IPS-18c (cell line): Measurements from ENCODE around the gene KBTBD7.

Source experiments
- H3K4me3 ChIP-seq: 2 replicates; pipeline ENCODE4 v1.7.0; 2013; ENCODE audit warnings: low read depth, mild to moderate bottlenecking, low read length, moderate library complexity; ENCODE audit not compliant: insufficient read depth
- H3K9me3 ChIP-seq: one replicate; pipeline ENCODE4 v1.6.1; 2013; ENCODE audit warnings: mild to moderate bottlenecking, low read length, moderate library complexity; ENCODE audit not compliant: control insufficient read depth, insufficient read depth

The KBTBD7 gene

DNA sequence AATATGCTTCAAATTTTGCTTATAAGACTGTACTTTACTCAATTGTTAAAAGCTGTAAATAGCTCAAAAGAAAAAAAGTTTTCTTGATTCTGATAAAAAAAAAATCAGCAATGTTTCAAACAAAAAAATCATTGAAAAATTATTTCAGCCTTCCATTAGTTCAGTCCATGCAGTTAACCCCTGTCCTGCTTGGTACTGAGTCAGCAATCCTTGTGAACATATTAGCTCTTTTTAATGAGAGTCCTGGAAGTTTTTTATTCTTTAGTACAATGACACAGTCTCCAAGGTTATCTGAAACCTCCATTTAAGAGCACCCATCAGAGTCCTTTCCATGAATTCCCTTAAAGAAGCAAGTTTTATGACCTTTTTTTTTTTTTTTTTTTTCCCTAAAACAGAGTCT is 40.3 kb downstream of the KBTBD7 start:
- peaks cover 6% of the 10 kb centered on the region for H3K9me3 ChIP-seq
- no peak overlapping the region for H3K4me3 ChIP-seq

GRCh38 chr13:41152005-41152404 is 42.4 kb downstream of the KBTBD7 start:
- Histone ChIP-seq H3K4me3 (no peak overlapping the region), H3K9me3 (peaks cover 15% of the 10 kb centered on the region)

DNA sequence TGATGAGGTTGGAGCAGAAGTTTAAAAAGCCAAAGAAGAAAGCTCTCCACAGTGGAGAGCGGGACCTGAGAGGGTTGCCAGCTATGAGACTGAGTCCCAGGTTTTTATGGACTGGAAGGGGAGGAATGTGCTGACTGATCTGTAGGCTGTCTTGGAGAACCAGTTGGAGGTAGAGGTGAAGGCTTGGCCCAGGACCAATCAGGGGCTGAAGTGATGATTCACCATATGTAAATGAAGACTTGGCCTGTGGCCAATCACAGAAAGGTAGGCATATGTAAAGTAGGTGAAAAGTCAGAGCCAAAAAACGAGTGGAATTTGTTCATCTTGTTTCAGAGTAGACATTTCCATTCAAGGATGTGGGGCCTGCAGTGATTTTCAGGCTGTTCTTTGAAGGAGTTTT is 44.3 kb downstream of the KBTBD7 start:
- H3K9me3 ChIP-seq = peaks cover 15% of the 10 kb centered on the region

DNA sequence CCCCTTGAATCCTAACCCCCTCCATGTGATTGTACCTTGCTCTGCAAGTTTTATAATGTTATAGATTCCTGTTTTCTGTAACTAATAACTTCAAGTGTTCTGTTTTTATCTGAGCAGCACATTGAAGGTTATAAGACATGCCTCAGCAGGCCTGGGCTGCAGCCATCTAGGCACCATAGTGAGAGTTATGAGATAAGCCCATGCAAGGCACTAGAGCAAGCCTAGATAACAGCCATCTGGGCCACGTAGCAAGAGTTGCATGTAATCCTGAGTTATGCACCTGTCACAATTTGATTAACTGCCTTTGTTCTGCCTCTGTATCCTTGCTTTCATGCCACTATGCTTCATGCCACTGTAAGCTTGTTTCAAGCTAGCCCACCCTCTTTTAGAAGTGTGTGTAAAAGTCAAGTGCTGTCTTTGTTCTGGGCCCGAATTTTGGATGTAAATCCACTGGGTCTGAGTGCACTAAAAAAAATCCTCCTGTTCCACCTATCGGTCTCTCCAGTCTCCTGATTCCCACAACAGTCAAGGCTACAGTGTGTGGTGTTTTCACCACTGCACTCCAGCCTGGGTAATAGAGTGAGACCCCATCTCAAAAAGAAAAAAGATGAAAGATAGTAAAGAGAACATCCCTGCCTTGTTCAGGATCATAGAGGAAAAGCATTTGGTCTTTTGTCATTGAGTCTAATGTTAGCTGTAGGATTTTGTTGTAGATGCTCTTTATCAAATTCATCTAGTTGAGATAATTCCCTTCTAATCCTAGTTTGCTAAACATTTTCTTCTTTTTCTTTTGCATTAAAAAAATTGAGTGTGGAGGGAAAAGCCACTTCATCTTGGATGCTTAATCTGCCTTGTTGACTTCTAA is 45.7 kb downstream of the KBTBD7 start:
- peaks cover 15% of the 10 kb centered on the region for H3K9me3 ChIP-seq
- H3K4me3 ChIP-seq = no peak overlapping the region

More for the DNA sequence above, 44.3 kb downstream of the KBTBD7 start:
- H3K4me3 ChIP-seq = no peak overlapping the region

DNA sequence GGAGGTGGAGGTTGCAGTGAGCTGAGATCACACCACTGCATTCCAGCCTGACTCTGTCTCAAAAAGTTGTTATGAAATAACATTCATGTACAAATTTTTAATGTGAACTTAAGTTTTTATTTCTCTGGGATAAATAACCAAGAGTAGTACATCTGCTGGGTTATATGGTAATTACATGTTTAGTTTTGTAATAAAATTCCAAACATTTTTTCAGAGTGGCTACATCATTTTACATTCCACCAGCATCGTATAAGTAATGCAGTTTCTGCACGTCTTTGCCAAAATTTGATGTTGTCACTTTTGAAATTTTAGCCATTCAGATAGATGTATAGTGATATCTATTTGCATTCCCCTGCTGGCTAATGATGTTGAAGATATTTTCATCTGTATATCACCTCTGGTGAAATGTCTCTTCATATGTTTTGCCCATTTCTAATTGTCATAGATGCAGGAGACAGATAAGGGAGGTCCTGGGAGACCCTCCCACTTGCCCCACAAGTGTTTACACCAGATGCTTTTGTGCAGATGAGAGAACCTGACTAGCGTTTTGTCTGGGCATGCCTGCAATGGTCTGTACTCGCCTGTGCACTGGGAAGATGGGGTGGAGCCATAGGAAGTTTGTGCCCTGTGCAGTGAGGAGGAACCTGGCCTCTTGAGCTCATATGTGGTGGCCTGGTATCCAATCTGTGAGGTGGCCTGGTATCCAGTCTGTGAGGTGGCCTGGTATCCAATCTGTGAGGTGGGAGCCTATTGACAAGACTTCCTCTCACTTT is 49.0 kb downstream of the KBTBD7 start:
- Histone ChIP-seq H3K9me3 (peaks cover 15% of the 10 kb centered on the region), H3K4me3 (no peak overlapping the region)

DNA sequence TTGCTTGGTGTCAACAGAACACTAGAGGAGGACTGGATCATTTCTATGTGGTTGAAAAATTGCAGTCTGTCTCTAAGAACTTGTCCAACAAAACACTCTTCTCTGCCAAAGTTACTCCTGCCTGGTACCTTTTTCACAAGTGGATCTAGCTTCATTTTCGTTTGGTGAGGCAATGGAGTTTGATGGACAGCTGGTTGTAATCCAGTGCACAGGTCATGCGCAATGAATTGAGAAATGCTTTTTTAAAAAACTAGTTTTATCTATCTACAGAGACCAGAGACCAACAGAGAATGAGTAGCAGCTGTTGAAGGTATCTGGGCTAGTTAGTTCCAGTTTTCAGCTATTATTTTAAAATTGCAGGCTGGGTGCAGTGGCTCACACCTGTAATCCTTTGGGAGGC is 49.8 kb downstream of the KBTBD7 start:
- H3K9me3 ChIP-seq = peaks cover 11% of the 10 kb centered on the region
- no peak overlapping the region for H3K4me3 ChIP-seq
